ENCODE results near the gene DNAAF8.

The DNAAF8 gene

GRCh38 chr16:4687946-4688673 is 46.2 kb upstream of the DNAAF8 start:
- H3K4me3 ChIP-seq (replicated peaks; ENCODE audit: low read depth, low read length) = no peak overlapping the region
- DNase-seq (ENCODE audit: low read depth) = no peak
- TF ChIP-seq CTCF (IDR thresholded peaks at IDR 0.05; ENCODE audit: low read length, missing control alignments) = no peak

GRCh38 chr16:4688674-4689045 is 45.7 kb upstream of the DNAAF8 start:
- H3K4me3 ChIP-seq (replicated peaks; ENCODE audit: low read depth, low read length) = no peak overlapping the region
- TF ChIP-seq CTCF (IDR thresholded peaks at IDR 0.05; ENCODE audit: low read length, missing control alignments) = no peak
- DNase-seq (ENCODE audit: low read depth) = no peak

- DNase-seq (ENCODE audit: low read depth) = no peak
- no peak for TF ChIP-seq CTCF (IDR thresholded peaks at IDR 0.05; ENCODE audit: low read length, missing control alignments)
- H3K4me3 ChIP-seq (replicated peaks; ENCODE audit: low read depth, low read length) = no peak overlapping the region
These were observed 45.2 kb upstream of the DNAAF8 start for GRCh38 chr16:4689091-4689671.

GRCh38 chr16:4689864-4690704 is 44.3 kb upstream of the DNAAF8 start:
- no peak overlapping the region for H3K4me3 ChIP-seq (replicated peaks; ENCODE audit: low read depth, low read length)
- no peak for DNase-seq (ENCODE audit: low read depth)
- TF ChIP-seq CTCF (IDR thresholded peaks at IDR 0.05; ENCODE audit: low read length, missing control alignments) = no peak

GRCh38 chr16:4690946-4691665 is 43.2 kb upstream of the DNAAF8 start:
- H3K4me3 ChIP-seq (replicated peaks; ENCODE audit: low read depth, low read length) = no peak overlapping the region
- no peak for DNase-seq (ENCODE audit: low read depth)
- no peak for TF ChIP-seq CTCF (IDR thresholded peaks at IDR 0.05; ENCODE audit: low read length, missing control alignments)

GRCh38 chr16:4691666-4692412 is 42.5 kb upstream of the DNAAF8 start:
- no peak overlapping the region for H3K4me3 ChIP-seq (replicated peaks; ENCODE audit: low read depth, low read length)
- DNase-seq (ENCODE audit: low read depth) = no peak
- no peak for TF ChIP-seq CTCF (IDR thresholded peaks at IDR 0.05; ENCODE audit: low read length, missing control alignments)

Data from fibroblast of pulmonary artery (primary cell).